Measurements from ENCODE around the gene HIVEP3. TPM values are rescaled to one million over a fixed set of nuclear protein-coding genes. Genes with fewer than 3 reads are reported as not detected.
A peak's percentile ranks its signal among the peaks of the same experiment; 100 is the strongest.

HIVEP3 gene
- total RNA-seq, 1 donor from 2014 or later: 2.9 TPM

DNA sequence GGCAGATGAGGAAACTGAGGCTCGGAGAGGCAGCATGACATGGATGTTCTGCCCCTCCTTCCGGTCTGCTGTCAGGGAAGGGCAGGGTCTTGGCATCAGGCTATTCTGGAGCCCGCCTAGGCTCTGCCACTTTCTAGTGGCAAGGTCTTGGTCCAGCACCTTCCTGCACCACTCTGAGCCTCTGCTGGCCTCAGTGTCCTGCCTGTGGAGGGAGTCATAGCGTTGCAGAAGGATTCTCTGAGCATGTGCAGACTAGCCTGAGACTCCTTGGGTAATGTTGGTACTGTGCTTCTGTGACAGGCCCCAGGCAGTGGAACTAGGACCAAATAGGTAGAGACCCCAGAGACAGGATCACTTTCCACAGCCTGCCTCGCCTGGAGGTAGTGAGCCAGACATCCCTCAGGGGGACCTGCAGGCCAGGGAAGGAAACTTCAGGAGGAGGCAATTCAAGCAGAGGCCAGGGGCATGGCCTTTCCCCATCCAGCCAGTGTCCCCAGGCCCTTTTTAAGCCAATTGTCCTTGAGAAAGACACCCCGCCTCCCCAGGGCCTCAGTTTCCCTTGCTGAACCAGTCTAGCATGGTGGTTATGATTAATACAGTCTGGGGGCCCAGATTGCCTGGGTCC, 444.9 kb downstream of the HIVEP3 start:
- peak overlapping the region; percentile 39 for H3K27ac ChIP-seq
- no peaks in the 10 kb centered on the region for H3K9me3 ChIP-seq
- H3K4me1 ChIP-seq: peaks cover 50% of the 10 kb centered on the region
- no peaks in the 10 kb centered on the region for H3K36me3 ChIP-seq
- no peak for DNase-seq (ENCODE audit: extremely low spot score in 2 of 2)
- no peaks in the 10 kb centered on the region for H3K27me3 ChIP-seq
- no peak overlapping the region for H3K4me3 ChIP-seq
- TF ChIP-seq CTCF (IDR thresholded peaks at IDR 0.05) (no peak), POLR2AphosphoS5 (IDR thresholded peaks at IDR 0.05; ENCODE audit: insufficient read depth in 1 of 2, low read depth in 1 of 2) (no peak), POLR2A (IDR thresholded peaks at IDR 0.05) (no peak)
- intact Hi-C loops (cut with DNase I): no loop called here

DNA sequence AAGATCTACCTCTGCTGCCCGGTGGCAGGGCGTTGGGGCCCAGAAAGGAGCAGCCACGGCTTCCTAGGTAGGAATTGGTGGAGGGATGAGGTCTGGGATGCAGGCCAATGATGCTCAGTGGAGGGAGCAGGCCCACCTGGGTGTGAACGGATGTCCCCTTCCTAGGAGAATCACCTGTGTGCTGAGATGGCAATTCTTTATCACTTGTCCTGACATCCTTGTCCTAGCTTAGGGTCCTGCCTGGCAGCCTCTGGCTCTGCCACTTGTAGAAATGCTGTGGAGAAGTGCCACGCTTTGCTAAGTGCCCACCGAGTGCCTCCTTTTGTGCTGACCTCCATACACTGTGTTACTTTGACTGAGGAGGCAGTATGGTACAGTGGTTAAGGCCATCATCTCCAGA, 447.1 kb downstream of the HIVEP3 start:
- intact Hi-C loops (cut with DNase I): no loop called here
- DNase-seq (ENCODE audit: extremely low spot score in 2 of 2): no peak
- Histone ChIP-seq H3K4me1 (peaks cover 42% of the 10 kb centered on the region), H3K27ac (no peak overlapping the region), H3K27me3 (no peaks in the 10 kb centered on the region), H3K36me3 (no peaks in the 10 kb centered on the region), H3K9me3 (no peaks in the 10 kb centered on the region), H3K4me3 (no peak overlapping the region)
- TF ChIP-seq POLR2AphosphoS5 (IDR thresholded peaks at IDR 0.05; ENCODE audit: insufficient read depth in 1 of 2, low read depth in 1 of 2): no peak
- no peak for TF ChIP-seq POLR2A (IDR thresholded peaks at IDR 0.05)
- TF ChIP-seq CTCF (IDR thresholded peaks at IDR 0.05): no peak

DNA sequence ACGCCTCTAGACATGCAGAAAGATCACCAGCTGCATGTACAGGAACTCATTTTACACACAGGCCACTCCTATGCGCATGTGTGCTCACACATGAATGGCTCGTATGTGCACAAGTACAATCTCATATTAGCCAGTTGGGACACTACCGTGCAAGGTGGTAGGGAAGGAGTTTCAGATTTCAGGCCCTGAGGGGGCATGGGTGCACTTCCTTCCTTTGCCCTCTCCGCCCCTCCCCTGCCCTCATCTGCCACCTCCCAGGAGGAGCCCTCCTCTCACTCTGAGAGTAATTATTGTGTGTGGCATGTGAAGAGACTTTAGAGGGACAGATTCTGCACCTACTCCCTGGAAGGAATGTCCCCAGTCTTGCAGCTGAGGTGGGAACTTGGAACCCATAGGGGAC, 449.0 kb downstream of the HIVEP3 start:
- TF ChIP-seq POLR2A (IDR thresholded peaks at IDR 0.05) (no peak), POLR2AphosphoS5 (IDR thresholded peaks at IDR 0.05; ENCODE audit: insufficient read depth in 1 of 2, low read depth in 1 of 2) (no peak)
- Histone ChIP-seq H3K27me3 (no peaks in the 10 kb centered on the region), H3K27ac (no peak overlapping the region), H3K9me3 (no peaks in the 10 kb centered on the region), H3K36me3 (no peaks in the 10 kb centered on the region), H3K4me3 (no peak overlapping the region), H3K4me1 (peaks cover 29% of the 10 kb centered on the region)
- DNase-seq (ENCODE audit: extremely low spot score in 2 of 2): no peak
- intact Hi-C loops (cut with DNase I): no loop called here

- H3K27ac ChIP-seq: no peak overlapping the region
- no peaks in the 10 kb centered on the region for H3K36me3 ChIP-seq
- H3K4me1 ChIP-seq: peaks cover 16% of the 10 kb centered on the region
- no peak overlapping the region for H3K4me3 ChIP-seq
- DNase-seq (ENCODE audit: extremely low spot score in 2 of 2): no peak
- H3K27me3 ChIP-seq: no peaks in the 10 kb centered on the region
- intact Hi-C loops (cut with DNase I): no loop called here
- TF ChIP-seq CTCF (IDR thresholded peaks at IDR 0.05) (no peak), POLR2AphosphoS5 (IDR thresholded peaks at IDR 0.05; ENCODE audit: insufficient read depth in 1 of 2, low read depth in 1 of 2) (no peak), POLR2A (IDR thresholded peaks at IDR 0.05) (no peak)
- no peaks in the 10 kb centered on the region for H3K9me3 ChIP-seq
Observed at GRCh38 chr1:41468122-41468762, 450.5 kb downstream of the HIVEP3 start.

GRCh38 chr1:41467673-41468072, 451.0 kb downstream of the HIVEP3 start:
- Histone ChIP-seq H3K27me3 (no peaks in the 10 kb centered on the region), H3K36me3 (no peaks in the 10 kb centered on the region), H3K4me3 (no peak overlapping the region), H3K9me3 (no peaks in the 10 kb centered on the region), H3K4me1 (peaks cover 16% of the 10 kb centered on the region), H3K27ac (no peak overlapping the region)
- no peak for DNase-seq (ENCODE audit: extremely low spot score in 2 of 2)
- intact Hi-C loops (cut with DNase I): no loop called here
- TF ChIP-seq POLR2A (IDR thresholded peaks at IDR 0.05) (no peak), CTCF (IDR thresholded peaks at IDR 0.05) (no peak), POLR2AphosphoS5 (IDR thresholded peaks at IDR 0.05; ENCODE audit: insufficient read depth in 1 of 2, low read depth in 1 of 2) (no peak)
